K562 (cell line): Measurements from ENCODE around the gene COX19. TPM values are rescaled to one million over a fixed set of nuclear protein-coding genes. Genes with fewer than 3 reads are reported as not detected.

Experiments
- CBFA2T3 ChIP-seq: fragments of 450-650 bp; IDR thresholded peaks from 2 replicates; pipeline ENCODE4 v1.6.1; 2017
- CREB1 ChIP-seq, 2 experiments: sonication (generic) in 1 of 2; formaldehyde crosslinking in 1 of 2; IDR thresholded peaks; 2 replicates each; pipeline versions ENCODE4 v1.6.1 to v1.8.0; 2012 to 2022; ENCODE audit warnings: inconsistent platforms in 1 of 2, mild to moderate bottlenecking in 1 of 2, missing genetic modification reagents in 1 of 2, moderate library complexity in 1 of 2
- EGR1 ChIP-seq: fragments of 450-650 bp; conservative IDR thresholded peaks from 2 replicates; pipeline ENCODE4 v1.6.1; 2017; ENCODE audit warnings: mild to moderate bottlenecking
- EHMT2 ChIP-seq: fragments of 450-650 bp; IDR thresholded peaks from 2 replicates; pipeline ENCODE4 v1.6.1; 2018; ENCODE audit warnings: antibody characterized with exemption
- GTF2A2 ChIP-seq: IDR thresholded peaks from 2 replicates; pipeline ENCODE4 v1.6.1; 2016; ENCODE audit warnings: mild to moderate bottlenecking, missing genetic modification characterization, missing compliant biosample characterization
- NRF1 ChIP-seq, 2 experiments: fragments of 450-650 bp; IDR thresholded peaks in 1 of 2; conservative IDR thresholded peaks in 1 of 2; 2 replicates each; pipeline ENCODE4 v1.6.1; 2014; ENCODE audit warnings: mild to moderate bottlenecking in 2 of 2
- POLR2AphosphoS5 ChIP-seq: IDR thresholded peaks from 2 replicates; pipeline ENCODE4 v1.6.1; 2011; ENCODE audit warnings: mild to moderate bottlenecking, low read depth, low read length, moderate library complexity; ENCODE audit not compliant: control insufficient read depth, insufficient read depth
- TRIM24 ChIP-seq, 2 experiments: fragments of 450-650 bp; IDR thresholded peaks; 2 replicates each; pipeline ENCODE4 v1.6.1; 2016
- ZNF436 ChIP-seq: fragments of 250-450, 450-650 bp; sonication (Bioruptor Pico); formaldehyde crosslinking; IDR thresholded peaks from 2 replicates; pipeline ENCODE4 v1.7.0; 2020; ENCODE audit warnings: mild to moderate bottlenecking
- ZNF561 ChIP-seq: fragments of 450-650 bp; formaldehyde crosslinking; conservative IDR thresholded peaks from 2 replicates; pipeline ENCODE4 v1.4.0; 2020; ENCODE audit warnings: mild to moderate bottlenecking, moderate library complexity
- ZNF695 ChIP-seq: fragments of 450-650 bp; formaldehyde crosslinking; IDR thresholded peaks from 2 replicates; pipeline ENCODE4 v1.4.0; 2020; ENCODE audit warnings: mild to moderate bottlenecking, moderate library complexity
- ZNF76 ChIP-seq: fragments of 250-450 bp; sonication (Bioruptor Pico); IDR thresholded peaks from 2 replicates; pipeline ENCODE4 v1.4.0; 2020; ENCODE audit warnings: mild to moderate bottlenecking, moderate library complexity, borderline replicate concordance
- ZNF79 ChIP-seq: fragments of 250-450 bp; sonication (Bioruptor Pico); IDR thresholded peaks from 2 replicates; pipeline ENCODE4 v1.4.0; 2020; ENCODE audit warnings: low read depth, mild to moderate bottlenecking, moderate library complexity
- polyA plus RNA-seq, 8 experiments: library from polyadenylated mRNA; depleted of rRNA in 4 of 8; stranded (reverse) in 5 of 8; unstranded in 3 of 8; fragments of >200 nt; fragmentation: Nextera tagmentation in 2 of 8; fragmentation: Illumina TruSeq in 1 of 8; extraction: Ambion mirVana in 2 of 8; extraction: Trizol in 1 of 8; gene quantifications; 2 replicates each; pipeline versions ENCODE4 v1.2.1 to v1.2.3, GENCODE V29; 2011 to 2014; ENCODE audit warnings: inconsistent platforms in 1 of 8, missing spikeins in 1 of 8
- total RNA-seq, 7 experiments: library from RNA; depleted of rRNA in 6 of 7; stranded (reverse); fragments of >200 nt in 6 of 7; fragmentation: Illumina TruSeq in 2 of 7; extraction: Trizol in 2 of 7; gene quantifications; 2 replicates each; pipeline versions ENCODE4 v1.2.1 to v1.2.3, GENCODE V29; 2011 to 2021; ENCODE audit warnings: low replicate concordance in 1 of 7
- TF ChIP-seq, protein P1 (sequence below): fragments of 200-800 bp; sonication (Bioruptor generic); IDR thresholded peaks from 2 replicates; pipeline ENCODE4 v1.6.1; 2017; ENCODE audit warnings: missing genetic modification characterization, missing compliant biosample characterization
- TF ChIP-seq, protein P2 (sequence below): fragments of 250-450 bp; sonication (Bioruptor Pico); IDR thresholded peaks from 2 replicates; pipeline ENCODE4 v1.5.0; 2020; ENCODE audit warnings: mild to moderate bottlenecking
- TF ChIP-seq, protein P3 (sequence below): IDR thresholded peaks from 3 replicates; pipeline ENCODE4 v1.6.1; 2011; ENCODE audit warnings: borderline replicate concordance, mild to moderate bottlenecking; ENCODE audit not compliant: insufficient read length, insufficient read depth
- TF ChIP-seq, protein P4 (sequence below): fragments of 250-450 bp; sonication (Bioruptor Pico); IDR thresholded peaks from 2 replicates; pipeline ENCODE4 v1.8.0; 2022; ENCODE audit warnings: moderate library complexity, mild to moderate bottlenecking, inconsistent platforms
- TF ChIP-seq, protein P5 (sequence below): conservative IDR thresholded peaks from 2 replicates; pipeline ENCODE4 v1.6.1; 2011; ENCODE audit warnings: low read depth, mild to moderate bottlenecking, low read length; ENCODE audit not compliant: control insufficient read depth
- TF ChIP-seq, protein P6 (sequence below): fragments of 250-450 bp; sonication (Bioruptor Pico); IDR thresholded peaks from 2 replicates; pipeline ENCODE4 v1.5.1; 2021; ENCODE audit warnings: mild to moderate bottlenecking

COX19 gene
- total and polyA plus RNA-seq, 9 of the 15 experiments (the other 6 are each of a cell fraction or from before 2014, with no cell fraction given), result 5.2 to 10.5 (median 7.9) TPM

DNA sequence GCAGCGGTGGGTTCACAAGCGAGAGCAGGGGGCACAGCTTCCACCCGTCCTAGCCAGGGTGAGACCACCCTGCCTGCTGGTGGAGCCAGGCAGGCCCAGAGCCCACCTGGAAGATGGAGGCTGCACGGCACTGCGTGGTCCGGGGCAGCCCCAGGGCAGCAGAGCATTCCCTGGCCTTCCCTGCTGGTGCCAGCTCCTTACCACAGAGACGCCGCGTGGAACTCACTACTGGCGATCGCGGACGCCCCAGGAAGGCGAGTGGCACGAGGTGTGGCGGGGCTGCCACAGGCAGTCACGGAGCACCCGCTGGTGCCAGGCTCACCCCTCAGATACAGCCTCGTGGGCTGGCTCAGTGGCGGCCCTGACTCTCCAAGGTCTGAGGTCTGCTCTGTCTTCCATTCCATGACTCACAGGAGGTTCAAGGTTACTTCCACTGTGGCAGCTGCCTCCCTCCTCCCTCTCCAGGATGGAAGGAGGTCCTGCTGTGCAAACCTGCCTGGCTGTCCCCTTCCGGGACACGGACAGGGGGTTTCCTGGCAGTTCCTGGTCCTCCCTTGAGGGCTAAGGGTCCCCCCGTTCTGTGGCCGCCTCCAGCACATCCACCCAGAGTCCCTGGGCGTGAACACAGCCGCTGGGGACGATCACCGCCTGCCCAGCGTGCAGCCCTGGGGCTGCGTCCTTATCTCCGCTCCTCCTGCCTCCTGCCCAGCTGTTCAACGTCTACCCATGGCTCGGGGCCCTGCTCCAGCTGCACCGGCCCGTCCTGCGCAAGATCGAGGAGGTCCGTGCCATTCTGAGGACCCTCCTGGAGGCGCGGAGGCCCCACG lies 10.8 kb upstream of the COX19 start (continued):
- TF ChIP-seq ZNF561 (CRISPR knock-in tag) (no peak), CBFA2T3 (peak; percentile 87), TRIM24 (IDR thresholded peaks at IDR 0.05) (peak in 1 of 2 experiments; percentile 30; a peak in 1 of 4 replicates), CREB1 (IDR thresholded peaks at IDR 0.05) (no peak), CREB1 (CRISPR knock-in tag; IDR thresholded peaks at IDR 0.05) (no peak), ZNF79 (CRISPR knock-in tag) (no peak), GTF2A2 (no peak), ZNF436 (CRISPR knock-in tag) (no peak), POLR2AphosphoS5 (0 out of 2 replicates have a peak, but pooled peaks have one; percentile 47), NRF1 (conservative IDR thresholded peaks at IDR 0.05 in 1 of 2, IDR thresholded peaks at IDR 0.05 in 1 of 2) (peak; percentile 47 to 48; a peak in 2 of 4 replicates), ZNF695 (CRISPR knock-in tag) (no peak), EHMT2 (no peak), EGR1 (no peak), ZNF76 (CRISPR knock-in tag) (no peak)
- TF ChIP-seq, protein P1, sequence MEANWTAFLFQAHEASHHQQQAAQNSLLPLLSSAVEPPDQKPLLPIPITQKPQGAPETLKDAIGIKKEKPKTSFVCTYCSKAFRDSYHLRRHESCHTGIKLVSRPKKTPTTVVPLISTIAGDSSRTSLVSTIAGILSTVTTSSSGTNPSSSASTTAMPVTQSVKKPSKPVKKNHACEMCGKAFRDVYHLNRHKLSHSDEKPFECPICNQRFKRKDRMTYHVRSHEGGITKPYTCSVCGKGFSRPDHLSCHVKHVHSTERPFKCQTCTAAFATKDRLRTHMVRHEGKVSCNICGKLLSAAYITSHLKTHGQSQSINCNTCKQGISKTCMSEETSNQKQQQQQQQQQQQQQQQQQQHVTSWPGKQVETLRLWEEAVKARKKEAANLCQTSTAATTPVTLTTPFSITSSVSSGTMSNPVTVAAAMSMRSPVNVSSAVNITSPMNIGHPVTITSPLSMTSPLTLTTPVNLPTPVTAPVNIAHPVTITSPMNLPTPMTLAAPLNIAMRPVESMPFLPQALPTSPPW (CRISPR knock-in tag), result peak; percentile 33; the same call in 1 of the 2 replicates
- TF ChIP-seq, protein P2, sequence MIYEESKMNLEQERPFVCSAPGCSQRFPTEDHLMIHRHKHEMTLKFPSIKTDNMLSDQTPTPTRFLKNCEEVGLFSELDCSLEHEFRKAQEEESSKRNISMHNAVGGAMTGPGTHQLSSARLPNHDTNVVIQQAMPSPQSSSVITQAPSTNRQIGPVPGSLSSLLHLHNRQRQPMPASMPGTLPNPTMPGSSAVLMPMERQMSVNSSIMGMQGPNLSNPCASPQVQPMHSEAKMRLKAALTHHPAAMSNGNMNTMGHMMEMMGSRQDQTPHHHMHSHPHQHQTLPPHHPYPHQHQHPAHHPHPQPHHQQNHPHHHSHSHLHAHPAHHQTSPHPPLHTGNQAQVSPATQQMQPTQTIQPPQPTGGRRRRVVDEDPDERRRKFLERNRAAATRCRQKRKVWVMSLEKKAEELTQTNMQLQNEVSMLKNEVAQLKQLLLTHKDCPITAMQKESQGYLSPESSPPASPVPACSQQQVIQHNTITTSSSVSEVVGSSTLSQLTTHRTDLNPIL, result no peak
- TF ChIP-seq, protein P3, sequence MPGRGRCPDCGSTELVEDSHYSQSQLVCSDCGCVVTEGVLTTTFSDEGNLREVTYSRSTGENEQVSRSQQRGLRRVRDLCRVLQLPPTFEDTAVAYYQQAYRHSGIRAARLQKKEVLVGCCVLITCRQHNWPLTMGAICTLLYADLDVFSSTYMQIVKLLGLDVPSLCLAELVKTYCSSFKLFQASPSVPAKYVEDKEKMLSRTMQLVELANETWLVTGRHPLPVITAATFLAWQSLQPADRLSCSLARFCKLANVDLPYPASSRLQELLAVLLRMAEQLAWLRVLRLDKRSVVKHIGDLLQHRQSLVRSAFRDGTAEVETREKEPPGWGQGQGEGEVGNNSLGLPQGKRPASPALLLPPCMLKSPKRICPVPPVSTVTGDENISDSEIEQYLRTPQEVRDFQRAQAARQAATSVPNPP, result no peak
- TF ChIP-seq, protein P4, sequence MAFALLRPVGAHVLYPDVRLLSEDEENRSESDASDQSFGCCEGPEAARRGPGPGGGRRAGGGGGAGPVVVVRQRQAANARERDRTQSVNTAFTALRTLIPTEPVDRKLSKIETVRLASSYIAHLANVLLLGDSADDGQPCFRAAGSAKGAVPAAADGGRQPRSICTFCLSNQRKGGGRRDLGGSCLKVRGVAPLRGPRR (CRISPR knock-in tag), result no peak
- TF ChIP-seq, protein P5, sequence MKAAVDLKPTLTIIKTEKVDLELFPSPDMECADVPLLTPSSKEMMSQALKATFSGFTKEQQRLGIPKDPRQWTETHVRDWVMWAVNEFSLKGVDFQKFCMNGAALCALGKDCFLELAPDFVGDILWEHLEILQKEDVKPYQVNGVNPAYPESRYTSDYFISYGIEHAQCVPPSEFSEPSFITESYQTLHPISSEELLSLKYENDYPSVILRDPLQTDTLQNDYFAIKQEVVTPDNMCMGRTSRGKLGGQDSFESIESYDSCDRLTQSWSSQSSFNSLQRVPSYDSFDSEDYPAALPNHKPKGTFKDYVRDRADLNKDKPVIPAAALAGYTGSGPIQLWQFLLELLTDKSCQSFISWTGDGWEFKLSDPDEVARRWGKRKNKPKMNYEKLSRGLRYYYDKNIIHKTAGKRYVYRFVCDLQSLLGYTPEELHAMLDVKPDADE, result peak; percentile 40; the same call in 1 of the 2 replicates
- TF ChIP-seq, protein P6, sequence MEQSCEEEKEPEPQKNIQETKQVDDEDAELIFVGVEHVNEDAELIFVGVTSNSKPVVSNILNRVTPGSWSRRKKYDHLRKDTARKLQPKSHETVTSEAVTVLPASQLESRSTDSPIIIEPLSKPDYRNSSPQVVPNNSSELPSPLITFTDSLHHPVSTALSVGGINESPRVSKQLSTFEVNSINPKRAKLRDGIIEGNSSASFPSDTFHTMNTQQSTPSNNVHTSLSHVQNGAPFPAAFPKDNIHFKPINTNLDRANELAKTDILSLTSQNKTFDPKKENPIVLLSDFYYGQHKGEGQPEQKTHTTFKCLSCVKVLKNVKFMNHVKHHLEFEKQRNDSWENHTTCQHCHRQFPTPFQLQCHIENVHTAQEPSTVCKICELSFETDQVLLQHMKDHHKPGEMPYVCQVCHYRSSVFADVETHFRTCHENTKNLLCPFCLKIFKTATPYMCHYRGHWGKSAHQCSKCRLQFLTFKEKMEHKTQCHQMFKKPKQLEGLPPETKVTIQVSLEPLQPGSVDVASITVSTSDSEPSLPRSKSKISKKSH (CRISPR knock-in tag), result no peak
